Cerebellar cortex (tissue), 1 donor: ENCODE results near the gene PTGDR.

Experiments
- DNase-seq: peaks from one replicate; pipeline ENCODE4 v3.0.0-alpha.2; 2015; ENCODE audit warnings: low spot score

Gene PTGDR

GRCh38 chr14:52265253-52265652 is 2.2 kb upstream of the PTGDR start:
- no peak for DNase-seq

GRCh38 chr14:52266179-52266578 is 1.3 kb upstream of the PTGDR start:
- no peak for DNase-seq

DNA sequence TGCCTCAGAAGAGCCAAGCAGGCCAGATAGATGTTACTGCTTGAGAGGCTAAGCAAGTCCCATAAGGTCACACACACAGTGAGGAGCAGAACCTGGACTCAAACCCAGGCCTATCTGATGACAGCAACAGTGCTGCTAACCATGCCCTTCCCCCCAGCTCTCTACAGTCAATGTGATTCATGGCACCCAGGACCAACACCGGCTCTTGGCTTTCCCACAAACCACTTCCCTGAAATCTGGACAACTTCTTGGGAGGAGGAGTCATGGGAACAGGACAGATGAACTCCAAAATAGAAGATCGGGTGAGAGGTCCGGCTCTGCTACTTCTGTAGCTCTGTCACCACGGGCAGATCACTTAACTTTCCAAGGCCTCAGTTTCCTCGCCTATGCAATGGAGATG is 716 bp upstream of the PTGDR start:
- no peak for DNase-seq

- DNase-seq = no peak
These were observed 972 bp downstream of the PTGDR start for GRCh38 chr14:52268279-52269061.

GRCh38 chr14:52269100-52269499 is 1.6 kb downstream of the PTGDR start:
- DNase-seq = no peak

DNA sequence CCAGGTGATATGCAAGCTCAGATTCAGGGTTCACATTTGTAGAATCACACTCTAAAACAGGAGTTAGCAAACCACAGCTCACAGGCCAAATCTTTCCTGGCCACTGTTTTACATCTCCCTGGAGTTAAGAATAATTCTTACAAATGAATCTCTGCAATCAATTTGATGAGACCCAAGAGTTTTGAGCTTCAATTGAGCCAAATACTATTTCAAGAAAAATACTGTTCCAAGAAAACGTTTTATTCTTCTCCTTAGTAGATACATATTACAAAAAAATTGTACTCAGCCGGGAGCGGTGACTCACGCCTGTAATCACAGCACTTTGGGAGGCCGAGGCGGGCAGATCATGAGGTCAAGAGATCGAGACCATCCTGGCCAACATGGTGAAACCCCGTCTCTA is 2.5 kb downstream of the PTGDR start:
- no peak for DNase-seq

DNA sequence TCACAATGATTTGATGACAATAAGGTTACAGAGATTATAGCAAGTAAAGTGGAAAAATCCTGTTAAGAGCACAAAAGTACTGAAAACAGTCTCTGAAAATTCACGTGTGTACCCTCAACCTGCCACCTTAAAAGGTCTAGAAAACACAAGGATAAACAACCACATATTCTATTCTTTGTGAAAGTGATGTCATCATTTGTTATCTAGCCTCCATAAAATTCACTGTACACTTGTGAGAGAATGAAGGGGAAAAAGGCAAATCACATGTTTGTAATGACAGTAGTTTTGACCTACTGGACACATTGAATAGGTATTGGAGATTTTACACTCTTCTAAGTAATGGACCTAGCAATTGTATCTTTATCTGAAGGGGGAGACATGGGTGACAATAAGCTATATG is 4.0 kb downstream of the PTGDR start:
- no peak for DNase-seq

DNA sequence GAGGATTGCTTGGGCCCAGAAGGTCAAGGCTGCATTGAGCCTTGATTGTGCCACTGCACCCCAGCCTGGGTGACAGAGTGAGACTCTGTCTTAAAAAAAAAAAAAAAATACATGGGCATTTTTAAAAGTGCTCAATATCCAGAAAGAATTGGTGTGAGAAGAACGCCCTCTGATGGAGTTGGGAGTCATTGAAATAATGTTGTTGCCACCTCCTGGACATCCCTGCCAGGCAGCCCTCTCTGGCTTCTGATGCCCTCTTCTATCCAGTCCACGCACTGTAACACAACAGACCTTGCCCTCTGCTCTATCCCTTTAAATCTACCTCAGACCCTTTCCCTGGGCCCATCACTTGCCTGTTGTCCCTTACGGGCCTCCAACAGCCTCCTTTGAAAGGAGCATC is 4.9 kb downstream of the PTGDR start:
- peak; percentile 14 for DNase-seq

GRCh38 chr14:52275372-52275771 is 7.9 kb downstream of the PTGDR start:
- no peak for DNase-seq

DNA sequence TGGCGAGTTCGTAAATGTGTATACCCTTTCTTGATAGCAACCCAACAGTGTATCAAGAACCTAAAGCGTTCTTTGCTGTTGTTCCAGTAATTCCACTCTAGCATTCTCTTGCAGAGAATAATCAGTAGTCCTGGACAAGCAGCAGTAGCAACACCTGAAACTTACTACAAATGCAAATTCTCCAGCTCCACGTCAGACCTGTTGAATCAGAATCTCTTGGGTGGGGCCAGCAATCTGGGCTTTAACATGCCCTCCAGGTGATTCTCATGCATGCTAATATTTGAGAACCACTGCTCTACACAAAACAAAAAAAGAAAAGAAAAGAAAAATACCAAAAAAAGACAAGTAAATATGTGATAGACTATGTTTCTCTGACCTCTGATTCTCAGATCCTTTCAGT is 10.1 kb downstream of the PTGDR start:
- no peak for DNase-seq

DNA sequence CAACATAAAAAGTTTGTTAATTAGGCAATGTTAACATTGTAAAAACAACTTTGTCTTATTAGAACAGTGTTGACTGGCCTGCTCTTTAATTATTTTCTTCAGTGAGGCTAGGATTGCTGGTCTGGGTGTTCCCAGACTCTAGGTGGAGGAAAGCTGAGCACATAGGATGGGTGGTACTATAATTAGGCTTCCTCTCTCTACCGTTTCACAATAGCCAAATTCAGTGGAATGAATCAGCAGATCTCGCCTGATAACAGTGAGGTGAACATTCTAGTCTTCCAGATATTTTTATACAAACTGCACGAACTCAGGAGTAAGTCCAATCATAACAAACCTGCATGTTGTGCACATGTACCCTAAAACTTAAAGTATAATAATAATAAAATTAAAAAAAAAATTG is 11.9 kb downstream of the PTGDR start:
- DNase-seq = no peak

- DNase-seq = no peak
These were observed 15.6 kb downstream of the PTGDR start for GRCh38 chr14:52283099-52283498.

- no peak for DNase-seq
These were observed 19.5 kb downstream of the PTGDR start for GRCh38 chr14:52286661-52287649.

DNA sequence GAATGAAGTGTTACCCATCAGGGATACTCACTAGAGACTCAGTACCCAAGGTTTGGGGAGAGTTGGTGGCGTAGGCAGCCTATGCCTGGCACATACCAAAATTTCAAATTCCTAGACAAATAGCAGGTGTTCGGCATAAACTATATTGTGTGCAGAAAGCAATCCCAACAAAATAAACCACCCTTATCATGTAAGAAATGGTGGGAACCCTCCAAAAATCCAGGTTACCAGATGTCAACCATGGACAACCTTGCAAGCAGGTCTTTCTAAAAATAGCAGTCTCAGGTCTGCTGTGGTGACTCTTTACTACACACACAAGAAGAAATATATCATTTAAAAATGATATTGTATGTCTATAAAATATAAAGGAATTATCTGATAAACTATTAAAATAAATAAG is 28.9 kb downstream of the PTGDR start:
- DNase-seq = no peak

DNA sequence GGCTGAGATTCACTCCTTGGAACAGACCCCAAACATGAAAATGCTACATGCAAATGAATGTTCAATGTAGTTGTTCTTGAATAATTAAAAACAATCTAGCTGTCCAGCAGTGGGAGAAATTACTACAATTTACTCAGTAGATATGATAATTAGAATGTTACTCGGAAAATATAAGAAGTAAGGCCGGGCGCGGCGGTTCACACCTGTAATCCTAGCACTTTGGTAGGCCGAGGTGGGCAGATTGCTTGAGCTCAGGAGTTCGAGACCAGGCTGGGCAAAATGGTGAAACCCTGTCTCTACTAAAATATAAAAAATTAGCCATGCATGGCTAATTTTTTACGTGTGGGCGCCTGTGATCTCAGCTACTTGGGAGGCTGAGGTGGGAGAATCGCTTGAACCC is 31.3 kb downstream of the PTGDR start:
- DNase-seq = no peak

DNA sequence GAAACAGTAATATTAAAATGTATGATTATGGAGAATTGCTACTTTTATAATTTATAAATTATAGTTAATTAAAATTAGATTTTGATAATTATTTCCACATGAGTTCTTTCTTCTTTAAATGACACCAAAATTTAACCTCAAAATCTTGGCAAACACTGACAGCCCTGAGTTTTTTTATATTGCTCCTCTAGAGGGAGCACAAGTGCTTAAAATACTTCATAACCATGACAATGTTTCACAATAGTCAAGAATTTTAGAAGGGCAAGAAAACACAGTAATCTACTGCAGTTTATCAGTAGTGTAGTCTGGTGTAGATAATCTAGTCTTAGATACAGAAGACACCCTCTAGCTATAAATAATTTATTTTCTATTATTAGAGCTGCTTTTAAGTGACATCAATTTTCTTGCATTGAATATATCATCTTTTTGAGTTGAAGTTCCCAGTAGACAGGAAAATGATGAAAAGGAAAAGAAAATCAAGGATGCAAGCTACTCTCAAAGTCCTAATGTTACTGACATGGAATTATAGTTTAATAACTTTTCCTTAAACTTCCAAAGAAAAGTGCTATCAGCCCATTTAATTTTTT is 32.3 kb downstream of the PTGDR start:
- peak; percentile 54 for DNase-seq

DNA sequence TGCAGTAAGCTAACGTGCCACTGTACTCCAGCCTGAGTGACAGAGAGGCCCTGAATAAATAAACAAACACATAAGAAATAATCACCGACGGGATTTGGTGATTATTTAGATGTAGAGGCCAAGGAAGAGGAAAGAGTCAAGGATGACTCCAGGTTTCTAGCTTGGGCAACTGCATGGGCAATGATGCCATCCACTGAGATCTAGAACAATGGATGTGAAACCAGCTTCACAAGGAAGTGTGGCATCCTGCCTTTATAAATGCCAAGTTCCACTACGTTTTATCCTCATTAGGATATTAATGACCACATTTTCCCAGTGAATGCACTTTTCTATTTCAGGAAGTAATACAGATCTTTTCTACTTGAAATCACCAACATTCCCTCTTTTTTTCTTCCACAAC is 35.7 kb downstream of the PTGDR start:
- DNase-seq = no peak

DNA sequence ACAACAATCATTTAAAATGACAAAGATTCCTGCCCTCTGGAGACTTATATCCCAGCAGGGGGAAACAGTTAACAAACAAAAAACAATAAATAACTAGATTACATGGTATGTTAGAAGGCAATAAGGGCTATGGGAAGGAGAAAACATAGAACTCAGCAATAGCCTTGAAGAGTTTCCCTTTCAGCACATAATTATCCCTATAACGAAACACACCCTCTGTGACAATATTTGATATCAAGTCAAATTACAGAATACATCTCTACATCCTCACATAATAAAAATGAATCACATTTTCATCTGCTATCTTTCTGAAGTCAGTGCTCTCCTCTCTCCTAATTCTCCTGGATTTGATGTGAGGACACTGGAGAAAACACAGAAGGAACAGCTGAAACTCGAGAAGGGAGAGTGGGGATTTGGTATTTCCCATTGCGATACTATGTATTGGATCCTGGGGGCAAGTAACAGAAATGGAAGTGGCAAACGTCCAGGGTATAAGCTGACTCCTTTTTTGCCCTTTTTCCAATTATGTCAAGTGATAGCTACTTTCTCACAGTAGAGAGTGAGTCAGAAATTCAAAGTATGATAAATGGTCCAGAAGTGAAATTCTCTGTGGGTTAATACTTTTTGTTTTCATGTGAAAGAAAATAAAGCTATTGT is 36.9 kb downstream of the PTGDR start:
- no peak for DNase-seq

- DNase-seq = no peak
These were observed 37.5 kb downstream of the PTGDR start for GRCh38 chr14:52305014-52305413.

GRCh38 chr14:52307376-52307775 is 39.9 kb downstream of the PTGDR start:
- DNase-seq = no peak

GRCh38 chr14:52307905-52308304 is 40.4 kb downstream of the PTGDR start:
- DNase-seq = no peak

GRCh38 chr14:52310541-52310940 is 43.0 kb downstream of the PTGDR start:
- DNase-seq = no peak
